ENCODE data around the gene CCDC66.
"Not testable (repeated sequence)": the region's sequence is repeated elsewhere in the genome, so short reads cannot be mapped to it uniquely, and the experiment has no call there.

CCDC66 gene

GRCh38 chr3:56556908-56557830, at the start of gene CCDC66:
CCDC66 (plus strand) TSS chr3:56557175; CDS start chr3:56557243, 68 bp downstream.
- DNase-seq (ENCODE audit: low spot score): peak; percentile 95

DNA sequence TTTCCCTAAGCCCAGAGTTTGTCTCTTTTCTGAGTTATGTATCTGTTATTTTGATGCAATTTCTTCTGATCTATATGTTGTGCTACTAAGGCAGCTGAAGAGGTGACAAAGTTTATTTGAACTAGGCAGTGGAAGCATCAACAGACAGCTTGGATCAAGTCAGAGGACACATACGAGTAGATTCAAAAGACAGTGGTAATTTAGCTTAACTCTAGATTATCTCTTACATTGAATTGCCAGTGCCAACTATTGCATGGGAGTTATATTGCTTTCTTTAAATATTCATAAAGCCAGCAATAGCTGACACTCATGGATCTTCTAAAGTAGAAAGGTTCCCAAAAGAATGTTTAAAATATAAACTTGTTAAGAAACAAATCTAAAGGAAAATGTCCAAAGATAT, 37.3 kb upstream of the CCDC66 start:
- DNase-seq (ENCODE audit: low spot score): no peak

GRCh38 chr3:56522374-56522773, 34.6 kb upstream of the CCDC66 start:
- no peak for DNase-seq (ENCODE audit: low spot score)

- DNase-seq (ENCODE audit: low spot score): no peak
Measured at GRCh38 chr3:56525291-56525690, 31.7 kb upstream of the CCDC66 start.

DNA sequence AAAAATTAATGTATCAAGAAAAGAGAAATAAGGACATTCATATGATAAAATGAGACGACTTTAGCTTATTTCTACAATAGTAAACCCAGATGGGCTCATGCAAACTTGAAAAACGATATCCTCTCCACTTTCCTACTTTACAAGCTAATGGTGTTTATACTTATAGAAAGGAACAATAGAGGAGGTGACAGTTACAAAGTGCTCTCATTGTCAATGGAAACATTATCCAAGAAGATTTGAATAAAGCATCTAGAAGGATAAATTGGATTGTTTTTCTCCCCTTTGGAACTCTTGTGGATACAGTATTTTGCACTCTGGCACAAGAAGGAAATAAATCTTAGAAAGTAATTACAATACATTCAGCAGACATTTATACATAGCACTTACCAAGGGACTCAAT, 20.2 kb upstream of the CCDC66 start:
- no peak for DNase-seq (ENCODE audit: low spot score)

- no peak for DNase-seq (ENCODE audit: low spot score)
Measured at GRCh38 chr3:56547486-56547885, 9.5 kb upstream of the CCDC66 start.

GRCh38 chr3:56557831-56558170, 826 bp downstream of the CCDC66 start:
- DNase-seq (ENCODE audit: low spot score): no peak

- no peak for DNase-seq (ENCODE audit: low spot score)
Measured at GRCh38 chr3:56573501-56573900, 16.5 kb downstream of the CCDC66 start.

DNA sequence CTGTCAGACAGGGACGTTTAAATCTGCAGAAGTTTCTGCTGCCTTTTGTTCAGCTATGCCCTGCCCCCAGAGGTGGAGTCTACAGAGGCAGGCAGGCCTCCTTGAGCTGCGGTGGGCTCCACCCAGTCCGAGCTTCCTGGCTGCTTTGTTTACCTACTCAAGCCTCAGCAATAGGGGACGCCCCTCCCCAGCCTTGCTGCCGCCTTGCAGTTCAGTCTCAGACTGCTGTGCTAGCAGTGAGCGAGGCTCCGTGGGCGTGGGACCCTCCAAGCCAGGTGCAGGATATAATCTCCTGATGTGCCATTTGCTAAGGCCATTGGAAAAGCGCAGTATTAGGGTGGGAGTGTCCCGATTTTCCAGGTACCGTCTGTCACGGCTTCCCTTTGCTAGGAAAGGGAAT, 25.0 kb downstream of the CCDC66 start:
- DNase-seq (ENCODE audit: low spot score): not testable (repeated sequence)

DNA sequence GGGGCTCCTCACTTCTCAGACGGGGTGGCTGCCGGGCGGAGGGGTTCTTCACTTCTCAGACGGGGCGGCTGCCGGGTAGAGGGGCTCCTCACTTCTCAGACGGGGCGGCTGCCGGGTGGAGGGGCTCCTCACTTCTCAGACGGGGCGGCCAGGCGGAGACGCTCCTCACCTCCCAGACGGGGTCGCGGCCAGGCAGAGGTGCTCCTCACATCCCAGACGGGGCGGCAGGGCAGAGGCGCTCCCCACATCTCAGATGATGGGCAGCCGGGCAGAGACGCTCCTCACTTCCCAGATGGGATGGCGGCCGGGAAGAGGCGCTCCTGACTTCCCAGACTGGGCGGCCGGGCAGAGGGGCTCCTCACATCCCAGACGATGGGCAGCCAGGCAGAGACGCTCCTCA, 27.3 kb downstream of the CCDC66 start:
- not testable (repeated sequence) for DNase-seq (ENCODE audit: low spot score)

DNA sequence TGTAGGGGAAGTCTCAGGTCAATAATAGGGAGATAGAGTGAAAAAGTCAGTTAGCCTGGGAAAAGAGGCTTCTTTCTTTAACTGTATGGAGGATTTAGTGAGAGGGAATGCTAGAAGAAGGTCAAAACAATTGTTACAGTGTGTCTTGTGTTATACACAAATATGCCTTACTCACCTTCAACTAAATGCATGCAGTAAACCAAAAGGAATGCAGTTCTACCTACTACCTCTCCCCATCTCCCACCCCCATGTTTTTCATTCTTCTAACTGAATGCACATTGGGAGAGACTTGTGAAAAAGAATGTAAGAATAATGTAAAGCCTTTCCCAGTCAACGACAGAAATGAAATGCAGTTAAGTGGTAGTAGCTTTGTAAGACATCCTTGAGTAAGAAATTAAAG, 33.8 kb downstream of the CCDC66 start:
- DNase-seq (ENCODE audit: low spot score): no peak

DNA sequence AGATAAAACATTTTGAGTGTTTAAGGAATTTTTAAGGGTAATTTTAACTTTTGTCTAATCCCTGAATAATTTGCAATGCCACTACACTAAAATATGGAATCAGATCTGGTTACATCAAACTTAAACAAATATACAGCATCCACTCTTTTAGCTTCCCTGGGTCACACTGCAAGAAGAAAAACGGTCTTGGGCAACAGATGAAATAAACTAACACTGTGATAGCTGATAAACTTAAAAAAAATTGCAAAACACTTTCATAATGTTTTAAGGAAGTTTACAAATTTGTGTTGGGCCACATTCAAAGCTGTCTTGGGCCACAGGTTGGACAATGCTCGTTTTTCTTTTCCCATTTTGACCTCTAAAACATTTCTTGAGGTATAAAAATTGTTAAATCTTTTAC, 34.3 kb downstream of the CCDC66 start:
- no peak for DNase-seq (ENCODE audit: low spot score)

DNA sequence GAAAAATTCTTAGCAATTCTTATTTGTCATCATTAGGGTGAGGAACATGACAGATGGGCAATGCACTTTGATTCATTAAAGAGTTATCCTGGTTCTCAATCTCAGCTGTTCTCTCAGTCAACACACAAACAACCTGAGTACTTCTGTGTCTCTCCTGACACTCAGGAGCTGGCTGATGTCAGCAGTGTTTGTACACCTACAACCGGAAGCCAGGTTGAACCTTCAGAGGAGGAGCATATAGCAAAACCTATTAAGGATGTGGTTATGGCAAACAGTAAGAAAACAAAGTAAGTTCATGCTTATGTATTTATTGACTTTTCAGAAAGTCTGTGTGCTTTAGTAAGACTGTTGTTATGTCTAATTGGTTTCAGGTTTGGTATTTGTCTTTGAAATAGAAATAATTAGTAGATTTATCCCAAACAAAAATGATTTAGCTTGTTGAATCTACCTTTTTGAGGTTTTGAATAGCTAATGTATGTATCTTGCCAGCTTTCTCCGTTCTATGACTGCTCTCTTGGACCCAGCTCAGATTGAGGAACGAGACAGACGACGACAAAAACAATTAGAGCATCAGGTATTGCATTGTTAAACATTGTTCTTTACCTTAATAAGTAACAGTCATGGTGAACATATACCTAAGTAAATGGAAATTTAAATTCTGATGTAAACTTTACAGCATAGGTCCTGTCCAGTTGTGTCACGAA, 36.6 kb downstream of the CCDC66 start:
- no peak for DNase-seq (ENCODE audit: low spot score)

GRCh38 chr3:56595975-56596840, 39.2 kb downstream of the CCDC66 start:
- DNase-seq (ENCODE audit: low spot score): no peak

GRCh38 chr3:56608479-56608878, 51.5 kb downstream of the CCDC66 start:
- DNase-seq (ENCODE audit: low spot score): not testable (repeated sequence)

- no peak for DNase-seq (ENCODE audit: low spot score)
Measured at GRCh38 chr3:56610669-56611335, 53.8 kb downstream of the CCDC66 start.

- DNase-seq (ENCODE audit: low spot score): no peak
Measured at GRCh38 chr3:56611364-56611763, 54.4 kb downstream of the CCDC66 start.

- DNase-seq (ENCODE audit: low spot score): no peak
Measured at GRCh38 chr3:56612146-56612545, 55.2 kb downstream of the CCDC66 start.

- no peak for DNase-seq (ENCODE audit: low spot score)
Measured at GRCh38 chr3:56613016-56613415, 56.0 kb downstream of the CCDC66 start.

DNA sequence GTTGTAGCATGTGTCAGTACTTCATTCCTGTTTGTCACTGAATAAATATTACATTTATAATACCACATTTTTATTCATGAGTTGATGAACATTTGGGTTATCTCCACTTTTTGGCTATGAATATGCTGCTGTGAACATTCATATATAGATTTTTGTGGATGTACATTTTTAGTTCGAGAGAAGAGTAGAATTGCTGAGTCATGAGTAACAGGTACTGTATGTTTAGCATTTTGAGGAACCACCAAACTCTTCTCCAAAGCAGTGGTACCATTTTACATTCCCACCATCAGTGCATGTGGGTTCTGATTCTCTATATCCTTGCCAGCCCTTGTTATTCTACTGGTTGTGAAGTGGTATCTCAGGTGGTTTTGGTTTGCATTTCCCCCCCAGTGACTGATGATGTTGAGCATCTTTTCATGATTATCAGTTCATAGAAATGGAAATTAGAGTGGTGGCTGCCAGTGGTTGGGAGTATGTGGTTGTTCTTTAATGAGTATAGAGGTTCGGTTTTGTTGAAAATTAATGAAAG, 59.6 kb downstream of the CCDC66 start:
- DNase-seq (ENCODE audit: low spot score): no peak

- DNase-seq (ENCODE audit: low spot score): no peak
Measured at GRCh38 chr3:56620371-56620770, 63.4 kb downstream of the CCDC66 start.

DNA sequence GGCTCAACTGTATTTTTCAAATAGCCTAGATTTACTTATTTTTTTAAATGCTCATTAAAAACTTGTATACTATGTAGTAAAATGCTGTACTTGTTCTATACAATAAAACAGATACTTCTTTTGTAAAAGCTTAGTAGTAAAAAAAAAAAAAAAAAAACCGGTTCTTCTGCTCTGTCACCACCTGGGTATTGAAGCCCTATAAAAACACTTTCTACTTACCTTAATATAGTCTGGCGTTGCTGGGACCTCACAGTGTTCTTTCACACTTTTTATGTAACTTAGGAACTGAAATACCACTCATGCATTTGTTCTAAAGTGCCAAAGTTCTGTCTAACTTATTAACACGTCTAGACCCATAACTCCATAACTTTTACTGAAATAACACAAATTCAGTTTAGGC, 64.7 kb downstream of the CCDC66 start:
- DNase-seq (ENCODE audit: low spot score): no peak

Data from ecto neural progenitor cell (in vitro differentiated cells).